ENCODE data around the gene FBXL14. TPM values are rescaled to one million over a fixed set of nuclear protein-coding genes. Genes with fewer than 3 reads are reported as not detected.

The FBXL14 gene
- total and polyA plus RNA-seq, 12 donors = 1.5 to 8.4 (median 6.5) TPM

GRCh38 chr12:1628666-1629337, 34.4 kb upstream of the FBXL14 start, which contains the start of gene WNT5B:
Gene WNT5B (plus strand): TSS chr12:1629231. CDS start chr12:1631355, 2,124 bp downstream.
- Histone ChIP-seq H3K27me3 (peaks cover 0 to 34% (median 0%) of the 10 kb centered on the region in 7 donors), H3K4me3 (peak within 1 kb of the TSS; percentile 24 to 74 (median 58)), H3K9me3 (no peaks in the 10 kb centered on the region), H3K36me3 (no peaks in the 10 kb centered on the region), H3K4me1 (peaks cover 0 to 52% (median 29%) of the 10 kb centered on the region in 9 donors), H3K27ac (peak within 1 kb of the TSS in 7 of 10 donors; percentile 8 to 65 (median 50))
- no peak for ATAC-seq
- DNase-seq = no peak
- 77 to 81% methylated on average over 17 of the region's 17 CpGs for WGBS, 2 donors
- TF ChIP-seq, protein P1, sequence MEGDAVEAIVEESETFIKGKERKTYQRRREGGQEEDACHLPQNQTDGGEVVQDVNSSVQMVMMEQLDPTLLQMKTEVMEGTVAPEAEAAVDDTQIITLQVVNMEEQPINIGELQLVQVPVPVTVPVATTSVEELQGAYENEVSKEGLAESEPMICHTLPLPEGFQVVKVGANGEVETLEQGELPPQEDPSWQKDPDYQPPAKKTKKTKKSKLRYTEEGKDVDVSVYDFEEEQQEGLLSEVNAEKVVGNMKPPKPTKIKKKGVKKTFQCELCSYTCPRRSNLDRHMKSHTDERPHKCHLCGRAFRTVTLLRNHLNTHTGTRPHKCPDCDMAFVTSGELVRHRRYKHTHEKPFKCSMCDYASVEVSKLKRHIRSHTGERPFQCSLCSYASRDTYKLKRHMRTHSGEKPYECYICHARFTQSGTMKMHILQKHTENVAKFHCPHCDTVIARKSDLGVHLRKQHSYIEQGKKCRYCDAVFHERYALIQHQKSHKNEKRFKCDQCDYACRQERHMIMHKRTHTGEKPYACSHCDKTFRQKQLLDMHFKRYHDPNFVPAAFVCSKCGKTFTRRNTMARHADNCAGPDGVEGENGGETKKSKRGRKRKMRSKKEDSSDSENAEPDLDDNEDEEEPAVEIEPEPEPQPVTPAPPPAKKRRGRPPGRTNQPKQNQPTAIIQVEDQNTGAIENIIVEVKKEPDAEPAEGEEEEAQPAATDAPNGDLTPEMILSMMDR (IDR thresholded peaks at IDR 0.05) = no peak
- intact Hi-C loops (cut with DNase I) = no loop called here

GRCh38 chr12:1622406-1622805, 28.0 kb upstream of the FBXL14 start:
- Histone ChIP-seq H3K27me3 (no peaks in the 10 kb centered on the region), H3K4me1 (peaks cover 0 to 32% (median 10%) of the 10 kb centered on the region in 9 donors), H3K4me3 (no peak overlapping the region), H3K9me3 (no peaks in the 10 kb centered on the region), H3K27ac (no peak overlapping the region), H3K36me3 (no peaks in the 10 kb centered on the region)
- intact Hi-C loops (cut with DNase I) = no loop called here
- TF ChIP-seq, protein P1 (IDR thresholded peaks at IDR 0.05) = no peak
- ATAC-seq (no peak), DNase-seq (no peak)
- 72 to 87% methylated on average over 3 of the region's 3 CpGs for WGBS, 2 donors

GRCh38 chr12:1620092-1620491, 25.7 kb upstream of the FBXL14 start:
- H3K27me3 ChIP-seq = no peaks in the 10 kb centered on the region
- no peaks in the 10 kb centered on the region for H3K9me3 ChIP-seq
- TF ChIP-seq, protein P1 (IDR thresholded peaks at IDR 0.05) = no peak
- DNase-seq = no peak
- H3K36me3 ChIP-seq = no peaks in the 10 kb centered on the region
- ATAC-seq = no peak
- intact Hi-C loops (cut with DNase I) = no loop called here
- H3K4me3 ChIP-seq = no peak overlapping the region
- WGBS, 2 donors = 53 to 64% methylated on average over 1 of the region's 1 CpG
- H3K4me1 ChIP-seq = peaks cover 0 to 48% (median 2%) of the 10 kb centered on the region in 9 donors
- peak overlapping the region in 1 of 10 donors; percentile 64 for H3K27ac ChIP-seq

- DNase-seq = peak in 1 of 2 donors; percentile 53
- 58 to 66% methylated on average over 8 of the region's 8 CpGs for WGBS, 2 donors
- H3K9me3 ChIP-seq = no peaks in the 10 kb centered on the region
Measured at GRCh38 chr12:1619587-1619986, 25.2 kb upstream of the FBXL14 start.

More at GRCh38 chr12:1619587-1619986, 25.2 kb upstream of the FBXL14 start:
- Histone ChIP-seq H3K27ac (peak overlapping the region in 1 of 10 donors; percentile 64), H3K4me3 (no peak overlapping the region), H3K27me3 (no peaks in the 10 kb centered on the region), H3K4me1 (peaks cover 0 to 48% (median 0%) of the 10 kb centered on the region in 9 donors), H3K36me3 (no peaks in the 10 kb centered on the region)
- TF ChIP-seq, protein P1 (IDR thresholded peaks at IDR 0.05) = no peak
- peak in 6 of 8 donors; percentile 36 to 74 (median 52) for ATAC-seq
- intact Hi-C loops (cut with DNase I) = no loop called here

Data from heart right ventricle (tissue), 16 donors.